ENCODE data around the gene OR2A7.
"Not testable (repeated sequence)": the region's sequence is repeated elsewhere in the genome, so short reads cannot be mapped to it uniquely, and the experiment has no call there.

The OR2A7 gene

GRCh38 chr7:144287171-144287784 lies 22.7 kb upstream of the OR2A7 start:
- H3K9ac ChIP-seq (ENCODE audit: low read depth, low read length); H3K4me3 ChIP-seq (ENCODE audit: low read length); H3K27me3 ChIP-seq (ENCODE audit: insufficient read depth, low read length); H3K36me3 ChIP-seq (ENCODE audit: insufficient read depth, low read length); H3K27ac ChIP-seq (ENCODE audit: low read depth, low read length); H3K4me1 ChIP-seq (ENCODE audit: insufficient read depth, low read length); H3K9me3 ChIP-seq (ENCODE audit: insufficient read depth, low read depth, low read length): not testable (repeated sequence)
- WGBS: no CpG with 5 or more reads among the region's 3 CpGs

GRCh38 chr7:144283716-144284115 lies 19.1 kb upstream of the OR2A7 start:
- H3K4me3 ChIP-seq (ENCODE audit: low read length); H3K27ac ChIP-seq (ENCODE audit: low read depth, low read length); H3K4me1 ChIP-seq (ENCODE audit: insufficient read depth, low read length); H3K27me3 ChIP-seq (ENCODE audit: insufficient read depth, low read length); H3K36me3 ChIP-seq (ENCODE audit: insufficient read depth, low read length); H3K9me3 ChIP-seq (ENCODE audit: insufficient read depth, low read depth, low read length); H3K9ac ChIP-seq (ENCODE audit: low read depth, low read length): not testable (repeated sequence)
- no CpG with 5 or more reads among the region's 6 CpGs for WGBS

- H3K27me3 ChIP-seq (ENCODE audit: insufficient read depth, low read length); H3K4me1 ChIP-seq (ENCODE audit: insufficient read depth, low read length); H3K36me3 ChIP-seq (ENCODE audit: insufficient read depth, low read length); H3K9me3 ChIP-seq (ENCODE audit: insufficient read depth, low read depth, low read length); H3K4me3 ChIP-seq (ENCODE audit: low read length); H3K27ac ChIP-seq (ENCODE audit: low read depth, low read length); H3K9ac ChIP-seq (ENCODE audit: low read depth, low read length): not testable (repeated sequence)
- WGBS: 88% methylated on average over 1 of the region's 4 CpGs
Measured at GRCh38 chr7:144282490-144282889, 17.9 kb upstream of the OR2A7 start.

- H3K27ac ChIP-seq (ENCODE audit: low read depth, low read length); H3K36me3 ChIP-seq (ENCODE audit: insufficient read depth, low read length); H3K9ac ChIP-seq (ENCODE audit: low read depth, low read length); H3K4me3 ChIP-seq (ENCODE audit: low read length); H3K4me1 ChIP-seq (ENCODE audit: insufficient read depth, low read length); H3K9me3 ChIP-seq (ENCODE audit: insufficient read depth, low read depth, low read length); H3K27me3 ChIP-seq (ENCODE audit: insufficient read depth, low read length): not testable (repeated sequence)
- no CpG with 5 or more reads among the region's 8 CpGs for WGBS
Measured at GRCh38 chr7:144281981-144282380, 17.4 kb upstream of the OR2A7 start.

- not testable (repeated sequence) for H3K9me3 ChIP-seq (ENCODE audit: insufficient read depth, low read depth, low read length); H3K27ac ChIP-seq (ENCODE audit: low read depth, low read length); H3K36me3 ChIP-seq (ENCODE audit: insufficient read depth, low read length); H3K27me3 ChIP-seq (ENCODE audit: insufficient read depth, low read length); H3K9ac ChIP-seq (ENCODE audit: low read depth, low read length); H3K4me3 ChIP-seq (ENCODE audit: low read length); H3K4me1 ChIP-seq (ENCODE audit: insufficient read depth, low read length)
- 93% methylated on average over 2 of the region's 6 CpGs for WGBS
Measured at GRCh38 chr7:144280010-144280409, 15.4 kb upstream of the OR2A7 start.

GRCh38 chr7:144275281-144275680 lies 10.7 kb upstream of the OR2A7 start:
- not testable (repeated sequence) for H3K9ac ChIP-seq (ENCODE audit: low read depth, low read length); H3K4me3 ChIP-seq (ENCODE audit: low read length); H3K4me1 ChIP-seq (ENCODE audit: insufficient read depth, low read length); H3K27ac ChIP-seq (ENCODE audit: low read depth, low read length); H3K27me3 ChIP-seq (ENCODE audit: insufficient read depth, low read length); H3K9me3 ChIP-seq (ENCODE audit: insufficient read depth, low read depth, low read length); H3K36me3 ChIP-seq (ENCODE audit: insufficient read depth, low read length)
- WGBS: 93% methylated on average over 3 of the region's 6 CpGs

- H3K4me1 ChIP-seq (ENCODE audit: insufficient read depth, low read length); H3K27ac ChIP-seq (ENCODE audit: low read depth, low read length); H3K9me3 ChIP-seq (ENCODE audit: insufficient read depth, low read depth, low read length); H3K36me3 ChIP-seq (ENCODE audit: insufficient read depth, low read length); H3K27me3 ChIP-seq (ENCODE audit: insufficient read depth, low read length); H3K9ac ChIP-seq (ENCODE audit: low read depth, low read length); H3K4me3 ChIP-seq (ENCODE audit: low read length): not testable (repeated sequence)
- WGBS: no CpG with 5 or more reads among the region's 19 CpGs
Measured at GRCh38 chr7:144269188-144269587, 4.6 kb upstream of the OR2A7 start, which contains the start of gene CTAGE8. CTAGE8 (minus strand) TSS chr7:144269288; CDS start chr7:144269250, 38 bp downstream.

GRCh38 chr7:144262128-144262527 lies 2.5 kb downstream of the OR2A7 start:
- H3K36me3 ChIP-seq (ENCODE audit: insufficient read depth, low read length); H3K4me1 ChIP-seq (ENCODE audit: insufficient read depth, low read length); H3K9me3 ChIP-seq (ENCODE audit: insufficient read depth, low read depth, low read length); H3K4me3 ChIP-seq (ENCODE audit: low read length); H3K27me3 ChIP-seq (ENCODE audit: insufficient read depth, low read length); H3K9ac ChIP-seq (ENCODE audit: low read depth, low read length); H3K27ac ChIP-seq (ENCODE audit: low read depth, low read length): not testable (repeated sequence)
- no CpG with 5 or more reads among the region's 2 CpGs for WGBS

DNA sequence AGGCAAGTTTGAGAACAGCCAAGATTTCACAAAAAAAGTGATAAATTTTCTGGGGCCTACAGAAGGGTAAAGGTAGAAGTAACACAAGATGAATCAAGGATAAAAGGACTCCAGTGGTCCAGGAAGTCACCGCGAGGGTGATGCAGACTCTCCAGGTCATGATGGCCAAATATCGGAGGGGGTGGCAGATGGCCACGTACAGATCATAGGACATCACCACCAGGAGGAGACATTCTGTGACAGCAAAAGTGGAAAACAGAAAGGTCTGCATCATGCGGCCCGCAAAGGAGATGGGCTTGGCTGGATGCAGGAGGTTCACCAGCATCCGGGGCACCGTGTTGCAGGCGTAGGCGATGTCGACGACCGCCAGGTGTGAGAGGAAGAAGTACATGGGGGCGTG lies 5.5 kb downstream of the OR2A7 start:
- not testable (repeated sequence) for H3K27ac ChIP-seq (ENCODE audit: low read depth, low read length); H3K27me3 ChIP-seq (ENCODE audit: insufficient read depth, low read length); H3K4me3 ChIP-seq (ENCODE audit: low read length); H3K4me1 ChIP-seq (ENCODE audit: insufficient read depth, low read length); H3K36me3 ChIP-seq (ENCODE audit: insufficient read depth, low read length); H3K9ac ChIP-seq (ENCODE audit: low read depth, low read length); H3K9me3 ChIP-seq (ENCODE audit: insufficient read depth, low read depth, low read length)
- no CpG with 5 or more reads among the region's 14 CpGs for WGBS

- Histone ChIP-seq H3K9ac (ENCODE audit: low read depth, low read length) (no peak overlapping the region), H3K36me3 (ENCODE audit: insufficient read depth, low read length) (0 out of 2 replicates have a peak, but pooled peaks cover 2% of the 10 kb centered on the region), H3K27me3 (ENCODE audit: insufficient read depth, low read length) (no peaks in the 10 kb centered on the region), H3K9me3 (ENCODE audit: insufficient read depth, low read depth, low read length) (no peaks in the 10 kb centered on the region), H3K4me1 (ENCODE audit: insufficient read depth, low read length) (0 out of 2 replicates have a peak, but pooled peaks cover 4% of the 10 kb centered on the region), H3K4me3 (ENCODE audit: low read length) (no peak overlapping the region), H3K27ac (ENCODE audit: low read depth, low read length) (no peak overlapping the region)
- WGBS: 94% methylated on average over 3 of the region's 3 CpGs
Measured at GRCh38 chr7:144256112-144256511, 8.5 kb downstream of the OR2A7 start.

- 0 out of 2 replicates have a peak, but pooled peaks cover 2% of the 10 kb centered on the region for H3K36me3 ChIP-seq (ENCODE audit: insufficient read depth, low read length)
- no peak overlapping the region for H3K27ac ChIP-seq (ENCODE audit: low read depth, low read length)
- H3K4me3 ChIP-seq (ENCODE audit: low read length): no peak overlapping the region
- H3K27me3 ChIP-seq (ENCODE audit: insufficient read depth, low read length): no peaks in the 10 kb centered on the region
- WGBS: 88% methylated on average over 5 of the region's 5 CpGs
- no peak overlapping the region for H3K9ac ChIP-seq (ENCODE audit: low read depth, low read length)
- H3K4me1 ChIP-seq (ENCODE audit: insufficient read depth, low read length): 0 out of 2 replicates have a peak, but pooled peaks cover 4% of the 10 kb centered on the region
- H3K9me3 ChIP-seq (ENCODE audit: insufficient read depth, low read depth, low read length): no peaks in the 10 kb centered on the region
Measured at GRCh38 chr7:144255471-144255897, 9.1 kb downstream of the OR2A7 start.

DNA sequence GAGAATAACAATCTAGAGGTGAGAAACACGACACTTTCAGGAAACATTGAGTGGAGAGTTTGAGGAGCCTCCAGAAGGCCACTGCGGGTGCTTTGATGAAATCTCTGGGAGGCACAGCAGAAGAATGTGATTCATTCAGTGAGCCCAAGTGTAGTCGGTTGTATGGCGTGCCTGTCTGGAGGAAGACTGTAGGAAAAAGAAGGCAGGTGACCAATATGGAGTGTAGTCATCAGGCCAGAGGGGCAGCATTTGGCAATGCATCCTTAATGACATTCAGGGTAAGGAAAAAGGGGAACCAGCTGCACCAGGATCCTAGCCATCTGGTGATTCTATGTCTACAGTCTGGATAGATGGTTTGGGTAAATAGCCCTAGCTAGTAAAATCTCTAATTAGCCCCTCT lies 12.3 kb downstream of the OR2A7 start:
- H3K4me1 ChIP-seq (ENCODE audit: insufficient read depth, low read length); H3K9ac ChIP-seq (ENCODE audit: low read depth, low read length); H3K36me3 ChIP-seq (ENCODE audit: insufficient read depth, low read length); H3K27me3 ChIP-seq (ENCODE audit: insufficient read depth, low read length); H3K9me3 ChIP-seq (ENCODE audit: insufficient read depth, low read depth, low read length); H3K4me3 ChIP-seq (ENCODE audit: low read length); H3K27ac ChIP-seq (ENCODE audit: low read depth, low read length): not testable (repeated sequence)
- no CpG with 5 or more reads among the region's 4 CpGs for WGBS
